Measurements from ENCODE around the gene CDKN1A. TPM values are rescaled to one million over a fixed set of nuclear protein-coding genes. Genes with fewer than 3 reads are reported as not detected.

CDKN1A gene
- polyA plus RNA-seq, 3 donors = 117 to 1,223 (median 144) TPM

- intact Hi-C loops (cut with micrococcal nuclease) = no loop called here
- H3K4me1 ChIP-seq (ENCODE audit: control insufficient read depth in 1 of 2, insufficient read depth in 2 of 2, low read length in 2 of 2) = peaks cover 32 to 41% of the 10 kb centered on the region in 2 donors
- H3K9ac ChIP-seq (ENCODE audit: insufficient read depth, low read length, poor library complexity, severe bottlenecking) = no peak overlapping the region
- peaks cover 28% of the 10 kb centered on the region for H3K4me1 Mint-ChIP-seq
- no peaks in the 10 kb centered on the region for H4K20me1 ChIP-seq (ENCODE audit: insufficient read depth, low read length)
- no peak for DNase-seq
- no peaks in the 10 kb centered on the region for H3K36me3 ChIP-seq (replicated peaks in 1 of 2; ENCODE audit: control insufficient read depth in 1 of 2, insufficient read depth in 2 of 2, low read length in 2 of 2)
- WGBS (ENCODE audit: insufficient coverage) = 94% methylated on average over 3 of the region's 5 CpGs
- no peak overlapping the region for H3K27ac ChIP-seq (ENCODE audit: low read depth in 1 of 2, low read length in 2 of 2)
- H3K27me3 ChIP-seq (ENCODE audit: control insufficient read depth in 2 of 2, insufficient read depth in 2 of 2, low read length in 2 of 2) = peaks cover 12 to 38% of the 10 kb centered on the region in 2 donors
- TF ChIP-seq, protein P1, sequence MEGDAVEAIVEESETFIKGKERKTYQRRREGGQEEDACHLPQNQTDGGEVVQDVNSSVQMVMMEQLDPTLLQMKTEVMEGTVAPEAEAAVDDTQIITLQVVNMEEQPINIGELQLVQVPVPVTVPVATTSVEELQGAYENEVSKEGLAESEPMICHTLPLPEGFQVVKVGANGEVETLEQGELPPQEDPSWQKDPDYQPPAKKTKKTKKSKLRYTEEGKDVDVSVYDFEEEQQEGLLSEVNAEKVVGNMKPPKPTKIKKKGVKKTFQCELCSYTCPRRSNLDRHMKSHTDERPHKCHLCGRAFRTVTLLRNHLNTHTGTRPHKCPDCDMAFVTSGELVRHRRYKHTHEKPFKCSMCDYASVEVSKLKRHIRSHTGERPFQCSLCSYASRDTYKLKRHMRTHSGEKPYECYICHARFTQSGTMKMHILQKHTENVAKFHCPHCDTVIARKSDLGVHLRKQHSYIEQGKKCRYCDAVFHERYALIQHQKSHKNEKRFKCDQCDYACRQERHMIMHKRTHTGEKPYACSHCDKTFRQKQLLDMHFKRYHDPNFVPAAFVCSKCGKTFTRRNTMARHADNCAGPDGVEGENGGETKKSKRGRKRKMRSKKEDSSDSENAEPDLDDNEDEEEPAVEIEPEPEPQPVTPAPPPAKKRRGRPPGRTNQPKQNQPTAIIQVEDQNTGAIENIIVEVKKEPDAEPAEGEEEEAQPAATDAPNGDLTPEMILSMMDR (IDR thresholded peaks at IDR 0.05) = no peak
- no peak overlapping the region for H2AFZ ChIP-seq (ENCODE audit: insufficient read depth, low read depth, low read length, poor library complexity, severe bottlenecking)
- H3K9me3 Mint-ChIP-seq = peaks cover 0 to 11% (median 0%) of the 10 kb centered on the region in 7 donors
- no peak overlapping the region for H3K4me3 Mint-ChIP-seq
- H3K4me2 ChIP-seq (replicated peaks; ENCODE audit: extremely low read depth, low read length, poor library complexity, severe bottlenecking) = no peak overlapping the region
- H3K27ac Mint-ChIP-seq = no peak overlapping the region
- H3K79me2 ChIP-seq (ENCODE audit: insufficient read depth, low read length) = no peaks in the 10 kb centered on the region
- H3K4me3 ChIP-seq (replicated peaks in 1 of 3; ENCODE audit: low read depth in 2 of 3, low read length in 3 of 3) = no peak overlapping the region
- no peaks in the 10 kb centered on the region for H3K9me3 ChIP-seq (replicated peaks in 1 of 2; ENCODE audit: control insufficient read depth in 1 of 2, insufficient read depth in 1 of 2, low read length in 2 of 2)
- H3K27me3 Mint-ChIP-seq (ENCODE audit: low read depth in 3 of 3) = peaks cover 0 to 24% (median 3%) of the 10 kb centered on the region in 3 donors
- no peaks in the 10 kb centered on the region for H3K36me3 Mint-ChIP-seq
These were observed 16.1 kb upstream of the CDKN1A start for GRCh38 chr6:36662380-36662779.

GRCh38 chr6:36662827-36663256, 15.7 kb upstream of the CDKN1A start:
- Mint-ChIP-seq H3K27me3 (ENCODE audit: low read depth in 3 of 3) (peaks cover 0 to 24% (median 3%) of the 10 kb centered on the region in 3 donors), H3K4me3 (peak overlapping the region in 1 of 2 donors; percentile 15), H3K4me1 (peaks cover 30% of the 10 kb centered on the region), H3K36me3 (no peaks in the 10 kb centered on the region), H3K9me3 (peaks cover 0 to 11% (median 0%) of the 10 kb centered on the region in 7 donors), H3K27ac (peak overlapping the region in 3 of 7 donors; percentile 9 to 60 (median 31))
- Histone ChIP-seq H4K20me1 (ENCODE audit: insufficient read depth, low read length) (no peaks in the 10 kb centered on the region), H3K4me2 (replicated peaks; ENCODE audit: extremely low read depth, low read length, poor library complexity, severe bottlenecking) (no peak overlapping the region), H3K79me2 (ENCODE audit: insufficient read depth, low read length) (no peaks in the 10 kb centered on the region), H3K9me3 (replicated peaks in 1 of 2; ENCODE audit: control insufficient read depth in 1 of 2, insufficient read depth in 1 of 2, low read length in 2 of 2) (no peaks in the 10 kb centered on the region), H3K27me3 (ENCODE audit: control insufficient read depth in 2 of 2, insufficient read depth in 2 of 2, low read length in 2 of 2) (peaks cover 9 to 35% of the 10 kb centered on the region in 2 donors), H3K9ac (ENCODE audit: insufficient read depth, low read length, poor library complexity, severe bottlenecking) (no peak overlapping the region), H3K4me3 (replicated peaks in 1 of 3; ENCODE audit: low read depth in 2 of 3, low read length in 3 of 3) (no peak overlapping the region), H3K36me3 (replicated peaks in 1 of 2; ENCODE audit: control insufficient read depth in 1 of 2, insufficient read depth in 2 of 2, low read length in 2 of 2) (no peaks in the 10 kb centered on the region), H3K4me1 (ENCODE audit: control insufficient read depth in 1 of 2, insufficient read depth in 2 of 2, low read length in 2 of 2) (peaks cover 36 to 45% of the 10 kb centered on the region in 2 donors), H3K27ac (ENCODE audit: low read depth in 1 of 2, low read length in 2 of 2) (no peak overlapping the region), H2AFZ (ENCODE audit: insufficient read depth, low read depth, low read length, poor library complexity, severe bottlenecking) (no peak overlapping the region)
- whole genome bisulfite sequencing (ENCODE audit: insufficient coverage) = 55% methylated on average over 3 of the region's 6 CpGs
- TF ChIP-seq, protein P1 (IDR thresholded peaks at IDR 0.05) = no peak
- peak in 1 of 3 donors; percentile 15 for DNase-seq
- intact Hi-C loops (cut with micrococcal nuclease) = no loop called here

Data from CD14-positive monocyte (primary cell).